ENCODE data around the gene KLHL3. TPM values are rescaled to one million over a fixed set of nuclear protein-coding genes. Genes with fewer than 3 reads are reported as not detected.

KLHL3 gene
- polyA plus RNA-seq, 1 experiment, result 1.1 TPM

DNA sequence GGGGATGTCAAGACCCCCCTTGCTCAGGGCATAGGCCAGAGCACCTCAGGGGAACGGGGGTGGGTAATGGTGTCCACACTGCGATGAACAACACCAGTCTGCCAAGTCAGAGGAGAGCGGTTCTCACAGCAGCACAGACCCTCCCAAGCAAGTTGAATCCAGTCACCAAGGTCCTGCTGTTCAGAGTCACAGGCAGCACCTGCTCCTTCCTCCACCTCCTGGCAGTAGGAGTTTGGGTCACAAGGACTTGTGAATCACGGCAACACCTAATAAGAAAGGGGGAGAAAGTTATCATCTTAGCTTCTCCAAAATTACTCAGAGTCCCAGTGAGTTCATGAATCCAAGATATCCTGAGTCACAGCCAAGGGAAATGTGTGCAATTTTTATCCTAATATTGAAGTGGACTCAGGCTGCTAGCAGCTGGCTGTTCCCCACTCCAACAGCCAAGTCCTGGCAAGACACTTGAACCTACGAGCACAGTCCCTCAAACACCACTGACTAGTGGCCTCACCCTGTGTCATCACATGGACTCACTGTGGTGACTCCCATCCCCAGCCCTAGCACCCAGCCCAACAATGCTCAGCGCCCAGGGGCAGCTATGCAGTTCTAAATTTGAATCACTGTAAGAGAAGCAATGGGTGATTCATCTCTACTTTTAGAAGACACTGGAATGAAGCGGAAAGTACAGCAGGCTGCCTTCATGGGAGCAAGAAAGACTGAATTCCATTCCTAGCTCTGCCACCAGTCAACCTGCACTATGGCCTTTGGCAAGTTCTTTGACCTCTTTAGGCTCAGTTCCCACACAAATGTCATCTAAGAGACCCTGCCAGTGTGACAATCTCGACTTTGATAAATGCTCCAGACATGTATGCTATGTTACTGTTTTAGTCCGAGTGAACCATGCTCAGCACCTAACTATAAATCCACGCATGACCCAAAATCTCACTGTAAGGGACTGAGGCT, 113.7 kb downstream of the KLHL3 start:
- CTCF ChIA-PET, result interaction anchor here (1.0 to 3.7 kb wide), 6 partner anchors 7 to 819 kb away, joined by 3 to 30 read pairs (median 5); no protein-coding TSS in a partner anchor
- H3K27me3 ChIP-seq (ENCODE audit: control insufficient read depth, insufficient read depth, low read length), result no peaks in the 10 kb centered on the region; the same call in 1 of the 2 replicates
- no peak overlapping the region for H3K4me3 ChIP-seq (ENCODE audit: low read depth, low read length)
- peak; percentile 31 for DNase-seq (ENCODE audit: low read depth)
- POLR2A ChIA-PET, result no interaction called here
- H3K36me3 ChIP-seq (ENCODE audit: control insufficient read depth, insufficient read depth, low read length), result no peaks in the 10 kb centered on the region
- TF ChIP-seq, protein P1, sequence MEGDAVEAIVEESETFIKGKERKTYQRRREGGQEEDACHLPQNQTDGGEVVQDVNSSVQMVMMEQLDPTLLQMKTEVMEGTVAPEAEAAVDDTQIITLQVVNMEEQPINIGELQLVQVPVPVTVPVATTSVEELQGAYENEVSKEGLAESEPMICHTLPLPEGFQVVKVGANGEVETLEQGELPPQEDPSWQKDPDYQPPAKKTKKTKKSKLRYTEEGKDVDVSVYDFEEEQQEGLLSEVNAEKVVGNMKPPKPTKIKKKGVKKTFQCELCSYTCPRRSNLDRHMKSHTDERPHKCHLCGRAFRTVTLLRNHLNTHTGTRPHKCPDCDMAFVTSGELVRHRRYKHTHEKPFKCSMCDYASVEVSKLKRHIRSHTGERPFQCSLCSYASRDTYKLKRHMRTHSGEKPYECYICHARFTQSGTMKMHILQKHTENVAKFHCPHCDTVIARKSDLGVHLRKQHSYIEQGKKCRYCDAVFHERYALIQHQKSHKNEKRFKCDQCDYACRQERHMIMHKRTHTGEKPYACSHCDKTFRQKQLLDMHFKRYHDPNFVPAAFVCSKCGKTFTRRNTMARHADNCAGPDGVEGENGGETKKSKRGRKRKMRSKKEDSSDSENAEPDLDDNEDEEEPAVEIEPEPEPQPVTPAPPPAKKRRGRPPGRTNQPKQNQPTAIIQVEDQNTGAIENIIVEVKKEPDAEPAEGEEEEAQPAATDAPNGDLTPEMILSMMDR (IDR thresholded peaks at IDR 0.05; ENCODE audit: insufficient read depth, low read depth, low read length), result no peak

DNA sequence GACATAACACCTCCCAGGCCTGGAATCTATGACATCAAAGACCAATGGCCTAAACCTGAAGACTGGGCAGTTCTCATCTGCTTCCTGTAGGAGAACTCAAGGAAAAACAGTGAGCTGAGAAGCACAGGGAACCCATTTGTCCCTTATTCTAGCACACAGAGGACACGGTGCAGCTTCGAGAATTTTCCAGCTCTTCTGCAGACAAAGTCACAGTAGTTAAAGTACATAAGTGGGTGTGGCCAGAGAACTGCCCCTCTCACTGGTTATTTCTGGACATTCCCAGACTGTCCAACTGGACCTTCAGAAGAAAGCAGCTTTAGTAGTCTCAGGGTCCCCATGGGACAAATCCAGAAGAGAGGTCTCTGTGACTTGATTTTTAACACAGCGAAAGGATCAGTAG, 114.6 kb downstream of the KLHL3 start:
- POLR2A ChIA-PET, result no interaction called here
- Histone ChIP-seq H3K4me3 (ENCODE audit: low read depth, low read length) (no peak overlapping the region), H3K36me3 (ENCODE audit: control insufficient read depth, insufficient read depth, low read length) (no peaks in the 10 kb centered on the region), H3K27me3 (ENCODE audit: control insufficient read depth, insufficient read depth, low read length) (no peaks in the 10 kb centered on the region)
- CTCF ChIA-PET, result interaction anchor here (1.0 to 3.7 kb wide), 8 partner anchors 8 to 818 kb away, joined by 3 to 30 read pairs (median 4); no protein-coding TSS in a partner anchor
- TF ChIP-seq, protein P1 (IDR thresholded peaks at IDR 0.05; ENCODE audit: insufficient read depth, low read depth, low read length), result no peak
- DNase-seq (ENCODE audit: low read depth), result no peak

DNA sequence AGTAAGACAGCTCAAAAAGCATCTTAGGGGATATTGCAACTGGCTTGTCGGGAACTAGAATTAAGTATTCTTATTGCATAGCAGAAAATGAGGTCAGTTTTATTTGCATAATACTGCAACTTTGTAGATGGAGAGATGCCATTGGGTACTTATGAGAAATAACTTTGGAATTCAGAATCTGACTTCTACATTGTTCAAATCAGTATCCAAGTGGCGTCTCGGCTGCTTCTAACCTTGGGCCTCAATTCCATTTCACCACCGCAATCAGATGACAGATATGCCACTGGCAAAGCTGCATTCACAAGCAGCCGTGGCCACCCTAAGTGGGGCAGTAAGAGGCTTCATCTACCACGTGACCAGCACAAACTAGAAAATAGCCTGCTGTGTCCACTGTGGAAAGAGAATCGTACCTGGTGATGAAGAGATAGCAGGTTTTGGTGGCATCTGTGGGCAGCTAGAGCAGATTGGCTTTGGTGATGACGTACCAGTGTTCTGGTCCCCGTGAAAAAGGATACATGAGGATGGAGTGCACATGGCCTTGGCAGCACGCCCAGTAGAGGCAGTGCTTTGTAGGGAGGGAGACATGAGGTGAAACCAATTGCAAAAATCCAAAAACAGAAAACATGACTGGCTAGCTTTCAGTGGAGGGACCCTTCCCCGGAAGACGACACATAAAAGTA, 116.6 kb downstream of the KLHL3 start:
- no peaks in the 10 kb centered on the region for H3K27me3 ChIP-seq (ENCODE audit: control insufficient read depth, insufficient read depth, low read length)
- H3K4me3 ChIP-seq (ENCODE audit: low read depth, low read length), result no peak overlapping the region
- CTCF ChIA-PET, result interaction anchor here (1.2 to 3.7 kb wide), 5 partner anchors 10 to 299 kb away, joined by 3 to 30 read pairs (median 4); no protein-coding TSS in a partner anchor
- DNase-seq (ENCODE audit: low read depth), result peak; percentile 78
- H3K36me3 ChIP-seq (ENCODE audit: control insufficient read depth, insufficient read depth, low read length), result no peaks in the 10 kb centered on the region
- TF ChIP-seq, protein P1 (IDR thresholded peaks at IDR 0.05; ENCODE audit: insufficient read depth, low read depth, low read length), result no peak
- POLR2A ChIA-PET, result interaction anchor here (0.6 to 0.7 kb wide), 4 partner anchors 127 to 733 kb away, joined by 3 to 12 read pairs (median 6); partner anchors contain the start of genes BRD8 and KDM3B

DNA sequence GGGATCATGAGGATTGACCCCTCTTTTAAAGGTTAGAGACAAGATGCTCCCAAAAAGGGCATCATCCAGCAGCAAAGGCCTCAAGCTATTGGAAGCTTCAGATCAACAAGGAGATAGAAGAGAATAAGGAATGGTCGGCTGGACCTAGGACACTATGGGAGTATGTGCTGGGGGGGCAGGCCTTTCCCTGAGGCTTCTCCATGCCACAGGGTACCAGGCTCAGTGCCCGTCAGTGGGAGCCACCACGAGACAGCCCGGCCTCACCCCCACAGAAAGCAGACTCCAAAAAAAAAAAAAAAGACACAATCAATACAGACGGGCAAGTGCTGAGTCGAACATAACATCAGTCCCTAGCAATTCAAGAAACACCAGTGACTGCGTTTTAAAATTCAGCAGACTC, 117.4 kb downstream of the KLHL3 start:
- POLR2A ChIA-PET, result interaction anchor here (0.6 to 0.7 kb wide), 3 partner anchors 134 to 734 kb away, joined by 3 to 12 read pairs (median 4); partner anchors contain the start of genes BRD8 and KDM3B
- no peaks in the 10 kb centered on the region for H3K27me3 ChIP-seq (ENCODE audit: control insufficient read depth, insufficient read depth, low read length)
- no peak overlapping the region for H3K4me3 ChIP-seq (ENCODE audit: low read depth, low read length)
- DNase-seq (ENCODE audit: low read depth), result no peak
- CTCF ChIA-PET, result interaction anchor here (1.4 to 3.7 kb wide), 3 partner anchors 11 to 13 kb away, joined by 4 to 30 read pairs (median 5); no protein-coding TSS in a partner anchor
- no peaks in the 10 kb centered on the region for H3K36me3 ChIP-seq (ENCODE audit: control insufficient read depth, insufficient read depth, low read length)
- TF ChIP-seq, protein P1 (IDR thresholded peaks at IDR 0.05; ENCODE audit: insufficient read depth, low read depth, low read length), result no peak

All from BJ (cell line).